Neuronal stem cell (in vitro differentiated cells): Measurements from ENCODE around the gene HOXA3.

Experiments used
- DNase-seq: peaks from one replicate; pipeline ENCODE4 v3.0.0-alpha.2; 2013; ENCODE audit warnings: low spot score
- H2AFZ ChIP-seq: one replicate; pipeline ENCODE4 v1.6.1; 2013; ENCODE audit warnings: mild to moderate bottlenecking, low read length, inconsistent platforms
- H2AK5ac ChIP-seq: 2 replicates; pipeline ENCODE4 v1.6.1; 2013; ENCODE audit warnings: low read depth, mild to moderate bottlenecking, inconsistent platforms, low read length, moderate library complexity, mixed read lengths
- H2BK120ac ChIP-seq: 2 replicates; pipeline ENCODE4 v1.6.1; 2013; ENCODE audit warnings: low read depth, mild to moderate bottlenecking, inconsistent platforms, low read length, moderate library complexity, mixed read lengths
- H2BK12ac ChIP-seq: one replicate; pipeline ENCODE4 v1.6.1; 2013; ENCODE audit warnings: low read length, inconsistent platforms
- H2BK15ac ChIP-seq: 2 replicates; pipeline ENCODE4 v1.6.1; 2013; ENCODE audit warnings: mild to moderate bottlenecking, low read length, inconsistent platforms, mixed read lengths
- H2BK5ac ChIP-seq: one replicate; pipeline ENCODE4 v1.6.1; 2013; ENCODE audit warnings: inconsistent platforms, mild to moderate bottlenecking, low read length, moderate library complexity
- H3K14ac ChIP-seq: one replicate; pipeline ENCODE4 v1.6.1; 2013; ENCODE audit warnings: low read length, inconsistent platforms
- H3K18ac ChIP-seq: 2 replicates; pipeline ENCODE4 v1.6.1; 2013; ENCODE audit warnings: low read length, inconsistent platforms
- H3K23ac ChIP-seq: 2 replicates; pipeline ENCODE4 v1.6.1; 2013; ENCODE audit warnings: low read depth, mild to moderate bottlenecking, mixed read lengths, low read length, inconsistent platforms; ENCODE audit not compliant: poor library complexity
- H3K27ac ChIP-seq: replicated peaks from 3 replicates; pipeline ENCODE4 v1.5.1; 2013; ENCODE audit warnings: low read length, inconsistent platforms
- H3K27me3 ChIP-seq, 3 experiments: 2 replicates each; pipeline ENCODE4 v1.6.1; 2013; ENCODE audit warnings: low read length in 3 of 3, mild to moderate bottlenecking in 2 of 3, inconsistent platforms in 1 of 3, low read depth in 1 of 3, mixed read lengths in 1 of 3, moderate library complexity in 1 of 3; ENCODE audit not compliant: control insufficient read depth in 3 of 3, insufficient read depth in 3 of 3
- H3K36me3 ChIP-seq, 2 donors: replicated peaks in 1 of 2; 2 replicates each; pipeline ENCODE4 v1.6.1; 2013; ENCODE audit warnings: low read length in 2 of 2; ENCODE audit not compliant: control insufficient read depth in 2 of 2, insufficient read depth in 2 of 2
- H3K4ac ChIP-seq: 2 replicates; pipeline ENCODE4 v1.6.1; 2013; ENCODE audit warnings: inconsistent platforms, mild to moderate bottlenecking, low read length, moderate library complexity
- H3K4me1 ChIP-seq, 2 donors: 1 replicate in 1 of 2; 2 replicates in 1 of 2; pipeline ENCODE4 v1.6.1; 2013; ENCODE audit warnings: low read length in 2 of 2, low read depth in 1 of 2; ENCODE audit not compliant: control insufficient read depth in 2 of 2, insufficient read depth in 1 of 2
- H3K4me2 ChIP-seq: one replicate; pipeline ENCODE4 v1.6.1; 2013; ENCODE audit warnings: mild to moderate bottlenecking, low read length, inconsistent platforms; ENCODE audit not compliant: insufficient read depth, poor library complexity, severe bottlenecking
- H3K4me3 ChIP-seq, 2 donors: 2 replicates each; pipeline ENCODE4 v1.5.1; 2013; ENCODE audit warnings: low read length in 2 of 2, mild to moderate bottlenecking in 2 of 2, inconsistent platforms in 1 of 2, moderate library complexity in 1 of 2
- H3K79me1 ChIP-seq: one replicate; pipeline ENCODE4 v1.6.1; 2013; ENCODE audit warnings: low read depth, mild to moderate bottlenecking, inconsistent platforms, low read length, moderate library complexity
- H3K9ac ChIP-seq: one replicate; pipeline ENCODE4 v1.6.1; 2013; ENCODE audit warnings: mild to moderate bottlenecking, low read depth, low read length, inconsistent platforms; ENCODE audit not compliant: poor library complexity
- H3K9me3 ChIP-seq, 2 donors: replicated peaks in 1 of 2; 2 replicates each; pipeline versions ENCODE3 to v1.6.1; 2013; ENCODE audit warnings: low read length in 2 of 2, mild to moderate bottlenecking in 2 of 2, inconsistent platforms in 1 of 2, low read depth in 1 of 2, mixed read lengths in 1 of 2, moderate library complexity in 1 of 2; ENCODE audit not compliant: control insufficient read depth in 2 of 2, insufficient read depth in 1 of 2
- H4K8ac ChIP-seq: one replicate; pipeline ENCODE4 v1.6.1; 2013; ENCODE audit warnings: low read depth, mild to moderate bottlenecking, inconsistent platforms, low read length, moderate library complexity
- H4K91ac ChIP-seq: one replicate; pipeline ENCODE4 v1.6.1; 2013; ENCODE audit warnings: low read length, low read depth, mild to moderate bottlenecking, inconsistent platforms; ENCODE audit not compliant: poor library complexity
- whole genome bisulfite sequencing, 2 donors: extraction: QIAGEN DNeasy Blood & Tissue Kit; methylation state at CpG; one replicate each; pipeline ENCODE4 v1.1.7; 2013; ENCODE audit warnings: missing lambda C conversion rate in 2 of 2, mixed read lengths in 1 of 2; ENCODE audit not compliant: insufficient read length in 2 of 2, insufficient replicate concordance in 1 of 2; ENCODE audit errors: extremely low coverage in 2 of 2; 5-methylcytosine and 5-hydroxymethylcytosine counted together

Gene HOXA3

DNA sequence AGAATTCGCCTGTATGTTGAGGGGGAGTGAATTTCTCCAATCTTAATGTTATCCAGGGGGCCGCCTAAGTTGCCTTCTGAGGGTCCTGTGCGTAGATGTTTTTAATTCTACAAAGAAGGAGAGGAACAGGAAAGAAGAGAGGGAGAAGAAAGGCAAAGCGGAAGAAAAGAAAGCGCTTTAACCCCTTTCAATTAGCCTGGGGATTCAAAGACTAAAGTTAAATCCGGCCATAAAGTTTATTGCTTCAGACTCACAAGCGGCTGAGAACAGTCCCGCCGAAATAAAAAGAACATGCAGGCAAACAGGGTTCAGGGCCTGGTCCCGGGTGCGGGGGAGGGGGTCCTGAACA, 13.4 kb downstream of the HOXA3 start:
- no peak overlapping the region for H3K9ac ChIP-seq
- H3K27ac ChIP-seq: no peak overlapping the region
- no peak for DNase-seq
- no peak overlapping the region for H2BK5ac ChIP-seq
- H3K4me3 ChIP-seq: no peak overlapping the region
- H3K4me2 ChIP-seq: no peak overlapping the region
- H3K79me1 ChIP-seq: no peaks in the 10 kb centered on the region
- no peak overlapping the region for H3K4ac ChIP-seq
- H2BK120ac ChIP-seq: no peak overlapping the region
- no peak overlapping the region for H3K23ac ChIP-seq
- H3K9me3 ChIP-seq: peaks cover 0 to 2% of the 10 kb centered on the region in 2 donors
- no peaks in the 10 kb centered on the region for H3K4me1 ChIP-seq
- H4K91ac ChIP-seq: no peak overlapping the region
- no peak overlapping the region for H2AK5ac ChIP-seq
- H2BK12ac ChIP-seq: no peak overlapping the region
- no peak overlapping the region for H4K8ac ChIP-seq
- no peak overlapping the region for H3K14ac ChIP-seq
- WGBS, 2 donors: no CpG with 5 or more reads among the region's 11 CpGs
- no peak overlapping the region for H2BK15ac ChIP-seq
- H2AFZ ChIP-seq: peak overlapping the region; percentile 92
- H3K27me3 ChIP-seq: peaks cover 37 to 100% (median 97%) of the 10 kb centered on the region in 3 experiments
- no peak overlapping the region for H3K18ac ChIP-seq
- no peaks in the 10 kb centered on the region for H3K36me3 ChIP-seq

- no peak overlapping the region for H3K9ac ChIP-seq
- H4K8ac ChIP-seq: no peak overlapping the region
- no peak overlapping the region for H4K91ac ChIP-seq
- H3K23ac ChIP-seq: no peak overlapping the region
- no peaks in the 10 kb centered on the region for H3K4me1 ChIP-seq
- H3K36me3 ChIP-seq: no peaks in the 10 kb centered on the region
- H2AK5ac ChIP-seq: no peak overlapping the region
- H3K27ac ChIP-seq: no peak overlapping the region
- no peaks in the 10 kb centered on the region for H3K79me1 ChIP-seq
- no peak overlapping the region for H3K4ac ChIP-seq
- no peak overlapping the region for H2AFZ ChIP-seq
- no peak for DNase-seq
- no peak overlapping the region for H2BK12ac ChIP-seq
- H2BK5ac ChIP-seq: no peak overlapping the region
- H3K14ac ChIP-seq: no peak overlapping the region
- peaks cover 0 to 2% of the 10 kb centered on the region in 2 donors for H3K9me3 ChIP-seq
- peaks cover 37 to 100% (median 97%) of the 10 kb centered on the region in 3 experiments for H3K27me3 ChIP-seq
- H2BK15ac ChIP-seq: no peak overlapping the region
- H3K4me3 ChIP-seq: no peak overlapping the region
- no peak overlapping the region for H3K4me2 ChIP-seq
- no CpG with 5 or more reads among the region's 1 CpG for WGBS, 2 donors
- no peak overlapping the region for H3K18ac ChIP-seq
- no peak overlapping the region for H2BK120ac ChIP-seq
Measured at GRCh38 chr7:27138472-27138871, 13.9 kb downstream of the HOXA3 start.

DNA sequence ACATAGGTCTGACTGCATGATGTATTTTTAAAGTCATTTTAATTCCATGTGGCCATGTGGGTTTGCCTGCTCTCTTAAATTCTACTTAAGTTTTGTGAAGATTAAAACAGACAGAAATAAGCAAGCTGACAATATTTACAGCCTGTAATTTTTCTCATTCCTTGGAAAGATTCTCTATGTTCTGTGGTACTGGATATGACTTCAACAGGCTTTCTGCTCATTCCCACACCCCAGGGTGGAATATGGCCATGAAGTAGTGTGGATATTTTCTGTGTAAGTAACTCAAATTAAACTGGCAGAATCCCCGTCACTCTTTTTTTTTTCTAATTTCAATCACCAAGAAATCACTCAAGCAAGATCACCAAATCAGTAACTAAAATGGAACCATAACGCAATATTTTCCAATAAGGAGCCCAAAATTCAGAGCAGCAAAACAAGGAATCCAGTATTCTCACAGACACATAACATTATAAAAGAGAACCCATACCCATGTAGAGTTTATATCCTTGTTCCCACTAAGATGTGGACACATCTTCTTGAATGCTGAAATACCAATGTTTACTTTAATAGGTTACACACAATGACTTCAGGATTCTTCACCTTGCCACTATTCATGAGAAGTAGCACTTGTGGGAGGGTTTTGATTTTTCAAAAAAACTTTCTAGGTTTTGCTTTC, 14.6 kb downstream of the HOXA3 start:
- H3K4me3 ChIP-seq: no peak overlapping the region
- no CpG with 5 or more reads among the region's 2 CpGs for WGBS, 2 donors
- H3K27ac ChIP-seq: no peak overlapping the region

DNA sequence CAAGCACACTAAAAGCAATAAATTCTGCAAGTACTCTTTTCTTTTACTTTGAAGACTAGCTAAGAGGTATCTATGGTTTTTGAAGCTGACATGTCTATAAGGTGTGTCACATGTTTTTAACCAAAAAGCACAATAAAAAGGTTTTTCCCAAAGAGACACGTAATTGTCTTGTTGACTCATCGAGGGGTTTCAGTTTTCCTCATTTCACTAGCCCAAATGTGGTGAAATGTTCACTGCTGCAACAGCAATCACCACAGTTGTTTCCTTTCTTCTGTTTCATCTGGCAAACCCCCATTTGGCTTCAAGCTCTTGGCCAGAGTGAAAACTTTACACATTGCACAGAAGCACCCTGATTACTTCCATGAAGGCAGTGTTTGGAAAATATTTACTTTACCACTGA, 18.0 kb downstream of the HOXA3 start:
- no peak for DNase-seq
- Histone ChIP-seq H2AFZ (no peak overlapping the region), H2BK15ac (no peak overlapping the region), H2BK120ac (no peak overlapping the region), H3K14ac (no peak overlapping the region), H3K36me3 (no peaks in the 10 kb centered on the region), H4K8ac (no peak overlapping the region), H3K4me2 (no peak overlapping the region), H3K4ac (no peak overlapping the region), H3K4me1 (peaks cover 0 to 3% of the 10 kb centered on the region in 2 donors), H2BK12ac (no peak overlapping the region), H3K23ac (no peak overlapping the region), H3K27me3 (peaks cover 21 to 100% (median 93%) of the 10 kb centered on the region in 3 experiments), H2AK5ac (no peak overlapping the region), H3K9me3 (peaks cover 0 to 6% of the 10 kb centered on the region in 2 donors), H3K9ac (no peak overlapping the region), H4K91ac (no peak overlapping the region), H3K18ac (no peak overlapping the region), H2BK5ac (no peak overlapping the region), H3K4me3 (no peak overlapping the region), H3K27ac (no peak overlapping the region), H3K79me1 (no peaks in the 10 kb centered on the region)
- WGBS, 2 donors: no CpG with 5 or more reads among the region's 2 CpGs

More for the DNA sequence above, 14.6 kb downstream of the HOXA3 start:
- Histone ChIP-seq H3K9ac (no peak overlapping the region), H4K91ac (no peak overlapping the region), H3K4me2 (no peak overlapping the region), H2AK5ac (no peak overlapping the region), H2AFZ (no peak overlapping the region), H3K9me3 (peaks cover 0 to 2% of the 10 kb centered on the region in 2 donors), H2BK12ac (no peak overlapping the region), H2BK120ac (no peak overlapping the region), H3K14ac (no peak overlapping the region), H3K4me1 (no peaks in the 10 kb centered on the region), H3K4ac (no peak overlapping the region), H3K18ac (no peak overlapping the region), H3K36me3 (no peaks in the 10 kb centered on the region), H4K8ac (no peak overlapping the region), H3K79me1 (no peaks in the 10 kb centered on the region), H3K27me3 (peaks cover 30 to 100% (median 97%) of the 10 kb centered on the region in 3 experiments), H2BK15ac (no peak overlapping the region), H2BK5ac (no peak overlapping the region), H3K23ac (no peak overlapping the region)
- DNase-seq: no peak
